ENCODE measurements around the gene AJM1. TPM values are rescaled to one million over a fixed set of nuclear protein-coding genes. Genes with fewer than 3 reads are reported as not detected.
A peak's percentile ranks its signal among the peaks of the same experiment; 100 is the strongest.

Gene AJM1
- total RNA-seq, 1 donor from 2014 or later: 3.3 TPM

DNA sequence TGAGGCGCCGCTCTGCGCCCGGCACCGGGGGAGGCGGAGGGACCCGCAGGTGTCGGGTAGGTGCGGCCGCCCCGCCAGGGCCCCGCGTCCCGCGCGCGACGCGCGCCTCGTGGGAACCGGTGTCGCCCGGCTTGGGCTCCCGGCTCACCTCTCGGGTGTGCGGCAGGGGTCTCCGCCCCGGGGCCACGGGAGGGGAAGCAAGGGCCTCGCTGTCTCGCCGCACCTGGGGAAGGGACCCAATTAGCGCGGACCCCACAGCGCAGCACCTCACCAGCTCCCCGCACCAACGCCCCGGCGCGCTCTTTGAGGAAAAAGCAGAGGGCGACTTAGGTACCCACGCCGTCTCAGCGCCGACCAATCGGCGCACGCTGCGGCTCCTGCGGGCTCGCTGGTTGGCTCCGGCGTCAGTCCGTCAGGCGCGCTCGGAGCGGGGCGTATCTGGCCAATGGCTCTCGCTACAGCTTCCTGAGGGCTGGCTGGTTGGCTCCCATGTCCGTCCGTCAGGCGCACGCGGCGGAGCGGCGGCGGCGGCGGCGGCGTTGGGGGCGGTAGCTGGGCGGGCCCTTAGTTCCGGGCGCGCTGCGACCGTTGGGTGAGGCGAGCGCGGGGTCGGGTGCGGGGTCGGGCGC lies 43.8 kb downstream of the AJM1 start, which contains the start of gene TRAF2:
TRAF2 (plus strand) TSS at position 567 of the 629 bp plus-strand sequence. CDS start 12,225 bp downstream, outside the sequence.
- Mint-ChIP-seq H3K27me3 (ENCODE audit: low read depth, unreplicated experiment) (no peaks in the 10 kb centered on the region), H3K27ac (ENCODE audit: unreplicated experiment) (peak within 1 kb of the TSS; percentile 75), H3K9me3 (ENCODE audit: unreplicated experiment) (no peaks in the 10 kb centered on the region), H3K4me3 (ENCODE audit: unreplicated experiment) (peak within 1 kb of the TSS; percentile 91), H3K36me3 (ENCODE audit: low read depth, unreplicated experiment) (no peaks in the 10 kb centered on the region), H3K4me1 (ENCODE audit: low read depth, unreplicated experiment) (peaks cover 11% of the 10 kb centered on the region)
- TF ChIP-seq, protein P1, sequence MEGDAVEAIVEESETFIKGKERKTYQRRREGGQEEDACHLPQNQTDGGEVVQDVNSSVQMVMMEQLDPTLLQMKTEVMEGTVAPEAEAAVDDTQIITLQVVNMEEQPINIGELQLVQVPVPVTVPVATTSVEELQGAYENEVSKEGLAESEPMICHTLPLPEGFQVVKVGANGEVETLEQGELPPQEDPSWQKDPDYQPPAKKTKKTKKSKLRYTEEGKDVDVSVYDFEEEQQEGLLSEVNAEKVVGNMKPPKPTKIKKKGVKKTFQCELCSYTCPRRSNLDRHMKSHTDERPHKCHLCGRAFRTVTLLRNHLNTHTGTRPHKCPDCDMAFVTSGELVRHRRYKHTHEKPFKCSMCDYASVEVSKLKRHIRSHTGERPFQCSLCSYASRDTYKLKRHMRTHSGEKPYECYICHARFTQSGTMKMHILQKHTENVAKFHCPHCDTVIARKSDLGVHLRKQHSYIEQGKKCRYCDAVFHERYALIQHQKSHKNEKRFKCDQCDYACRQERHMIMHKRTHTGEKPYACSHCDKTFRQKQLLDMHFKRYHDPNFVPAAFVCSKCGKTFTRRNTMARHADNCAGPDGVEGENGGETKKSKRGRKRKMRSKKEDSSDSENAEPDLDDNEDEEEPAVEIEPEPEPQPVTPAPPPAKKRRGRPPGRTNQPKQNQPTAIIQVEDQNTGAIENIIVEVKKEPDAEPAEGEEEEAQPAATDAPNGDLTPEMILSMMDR (IDR thresholded peaks at IDR 0.05; ENCODE audit: insufficient read depth, low read depth, low read length): no peak
- TF ChIP-seq EZH2 (IDR thresholded peaks at IDR 0.05; ENCODE audit: insufficient read depth, low read length): no peak
- Histone ChIP-seq H3K27ac (ENCODE audit: low read depth, low read length) (peak within 1 kb of the TSS; percentile 54), H3K4me2 (ENCODE audit: low read length) (peak within 1 kb of the TSS; percentile 94), H3K79me2 (ENCODE audit: insufficient read depth, low read length) (peaks cover 44% of the 10 kb centered on the region), H3K4me3 (ENCODE audit: insufficient read depth, low read depth, low read length) (peak within 1 kb of the TSS; percentile 69), H2AFZ (ENCODE audit: low read depth, low read length) (peak within 1 kb of the TSS; percentile 98), H3K36me3 (ENCODE audit: insufficient read depth, low read length) (no peaks in the 10 kb centered on the region), H3K9me3 (ENCODE audit: insufficient read depth, low read depth, low read length) (no peaks in the 10 kb centered on the region), H3K4me1 (ENCODE audit: insufficient read depth, low read length) (peaks cover 15% of the 10 kb centered on the region), H4K20me1 (ENCODE audit: insufficient read depth, low read length) (peaks cover 26% of the 10 kb centered on the region), H3K9ac (ENCODE audit: low read length) (peak within 1 kb of the TSS; percentile 85), H3K27me3 (ENCODE audit: insufficient read depth, low read length) (no peaks in the 10 kb centered on the region)
- DNase-seq (ENCODE audit: low read depth): peak; percentile 99
- no peak for FAIRE-seq

DNA sequence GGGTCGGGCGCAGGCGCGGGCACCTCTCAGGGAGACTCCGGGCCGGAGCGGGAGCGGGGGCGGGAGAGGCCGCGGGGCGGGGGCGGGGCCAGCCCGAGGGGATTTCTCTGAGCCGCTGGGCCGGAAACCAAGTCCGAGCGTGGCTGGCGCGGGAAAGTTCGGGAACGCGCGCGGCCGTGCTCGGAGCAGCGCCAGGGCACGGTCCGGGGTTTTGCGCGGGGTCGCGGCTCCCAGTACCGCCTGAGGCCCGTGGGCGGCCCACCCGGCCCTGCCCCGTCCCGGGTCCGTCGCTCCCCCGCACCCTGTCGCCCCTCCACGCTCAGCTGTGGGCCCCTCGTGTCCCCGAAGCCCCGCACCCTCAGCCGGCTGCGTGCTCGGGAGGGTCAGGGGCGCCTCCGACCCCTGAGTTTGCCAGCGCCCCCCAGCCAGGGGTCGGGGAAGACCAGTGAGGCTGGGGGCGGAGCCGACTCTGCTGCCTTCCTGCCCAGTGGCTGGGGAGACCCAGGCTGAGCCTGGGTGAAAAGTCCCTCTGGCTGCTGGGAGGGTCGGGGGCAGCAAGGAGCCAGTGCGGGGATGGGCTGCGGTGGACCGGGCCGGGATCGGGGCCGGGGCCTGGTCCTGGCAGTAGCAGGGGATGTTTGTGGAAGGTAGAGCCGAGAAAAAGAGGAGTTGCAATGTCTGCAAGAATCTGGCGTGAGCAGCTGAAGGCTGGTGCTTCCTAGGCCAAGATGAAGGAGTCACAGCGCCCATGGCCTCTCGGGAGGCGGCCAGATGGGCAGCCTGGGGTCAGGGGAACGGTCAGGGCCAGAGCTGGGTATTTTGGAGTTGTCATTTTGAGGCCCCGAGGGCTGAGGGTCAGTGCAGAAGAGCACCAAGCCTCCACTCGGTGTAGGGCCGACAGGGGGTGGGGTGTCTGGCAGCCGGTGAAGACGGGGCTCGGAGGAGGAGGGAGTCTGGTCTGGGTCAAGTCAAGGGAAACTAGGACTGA lies 44.6 kb downstream of the AJM1 start:
- Histone ChIP-seq H3K4me1 (ENCODE audit: insufficient read depth, low read length) (peaks cover 9% of the 10 kb centered on the region), H3K36me3 (ENCODE audit: insufficient read depth, low read length) (no peaks in the 10 kb centered on the region), H3K79me2 (ENCODE audit: insufficient read depth, low read length) (peaks cover 48% of the 10 kb centered on the region), H3K4me3 (ENCODE audit: insufficient read depth, low read depth, low read length) (peak overlapping the region; percentile 68), H4K20me1 (ENCODE audit: insufficient read depth, low read length) (peaks cover 26% of the 10 kb centered on the region), H3K27me3 (ENCODE audit: insufficient read depth, low read length) (no peaks in the 10 kb centered on the region), H3K9me3 (ENCODE audit: insufficient read depth, low read depth, low read length) (no peaks in the 10 kb centered on the region), H2AFZ (ENCODE audit: low read depth, low read length) (peak overlapping the region; percentile 84), H3K27ac (ENCODE audit: low read depth, low read length) (peak overlapping the region; percentile 54), H3K4me2 (ENCODE audit: low read length) (peak overlapping the region; percentile 93), H3K9ac (ENCODE audit: low read length) (peak overlapping the region; percentile 85)
- no peaks in the 10 kb centered on the region for H3K27me3 Mint-ChIP-seq (ENCODE audit: low read depth, unreplicated experiment)
- no peaks in the 10 kb centered on the region for H3K9me3 Mint-ChIP-seq (ENCODE audit: unreplicated experiment)
- H3K27ac Mint-ChIP-seq (ENCODE audit: unreplicated experiment): peak overlapping the region; percentile 75
- TF ChIP-seq EZH2 (IDR thresholded peaks at IDR 0.05; ENCODE audit: insufficient read depth, low read length): no peak
- TF ChIP-seq, protein P1 (IDR thresholded peaks at IDR 0.05; ENCODE audit: insufficient read depth, low read depth, low read length): no peak
- DNase-seq (ENCODE audit: low read depth) (no peak), FAIRE-seq (no peak)
- peak overlapping the region; percentile 91 for H3K4me3 Mint-ChIP-seq (ENCODE audit: unreplicated experiment)
- H3K36me3 Mint-ChIP-seq (ENCODE audit: low read depth, unreplicated experiment): no peaks in the 10 kb centered on the region
- peaks cover 6% of the 10 kb centered on the region for H3K4me1 Mint-ChIP-seq (ENCODE audit: low read depth, unreplicated experiment)

Data from astrocyte (in vitro differentiated cells and primary cell).